ENCODE measurements around the gene ZNF444. TPM values are rescaled to one million over a fixed set of nuclear protein-coding genes. Genes with fewer than 3 reads are reported as not detected.

ZNF444 gene
- polyA plus RNA-seq, 1 donor (not counting 4 experiments of a cell fraction or from before 2014, with no cell fraction given), result 9.1 TPM

DNA sequence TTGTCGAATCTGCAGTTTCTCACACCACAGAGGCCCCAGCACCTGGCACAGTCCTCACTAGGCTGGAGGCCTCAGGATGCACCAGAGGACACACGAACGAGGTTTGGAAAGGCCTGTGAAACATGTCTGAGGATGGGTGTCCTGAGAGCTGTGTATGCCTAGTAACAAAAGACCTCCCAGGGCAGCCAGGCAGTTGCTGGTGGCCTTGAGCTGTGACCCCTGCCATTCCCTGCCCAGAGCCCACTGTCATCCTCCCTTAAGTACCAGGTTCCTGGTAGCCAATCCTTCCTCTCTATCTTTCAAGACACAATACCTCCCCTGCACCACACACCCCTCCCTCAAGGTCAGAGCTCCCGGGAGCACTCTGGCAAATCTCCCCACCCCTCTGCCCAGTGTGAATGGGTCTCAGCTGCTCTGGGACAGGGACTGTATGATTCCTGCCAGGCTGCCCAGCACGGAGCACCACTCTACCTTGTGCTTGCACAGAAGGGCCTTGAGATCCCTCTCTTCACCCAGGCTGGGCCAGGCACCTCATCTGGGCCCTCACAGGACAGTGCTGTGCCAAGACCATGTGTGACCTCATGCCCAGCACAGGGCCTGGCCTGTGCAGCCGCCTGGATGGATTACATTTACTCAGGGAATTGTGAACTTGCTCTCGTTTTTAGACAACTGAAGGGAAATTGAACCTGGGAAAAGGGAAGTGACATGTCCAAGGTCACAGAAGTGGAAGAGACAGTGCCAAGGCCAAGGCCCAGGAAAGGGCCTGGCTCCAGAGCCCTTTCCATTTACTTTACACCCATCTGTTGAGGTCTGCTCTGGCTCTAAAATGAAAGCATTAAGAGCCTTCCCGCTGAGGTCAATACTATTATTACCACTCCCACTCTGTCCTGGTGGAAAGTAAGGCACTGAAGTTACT lies 22.2 kb upstream of the ZNF444 start:
- H2AFZ ChIP-seq (ENCODE audit: control insufficient read depth, low read length), result no peak overlapping the region
- peak overlapping the region in 2 of 3 experiments; percentile 77 to 83 for H3K4me3 ChIP-seq (ENCODE audit: control insufficient read depth in 2 of 3, extremely low read depth in 1 of 3, insufficient read depth in 2 of 3, low read depth in 1 of 3, low read length in 3 of 3)
- dilution Hi-C loops (cut with MboI; ENCODE audit: extremely low pct_ligation_motif_present, low sequenced_read_pairs), result no loop called here
- peaks cover 2% of the 10 kb centered on the region for H3K9me1 ChIP-seq (ENCODE audit: control insufficient read depth, extremely low read depth, insufficient read depth, low read length)
- FAIRE-seq (no peak), DNase-seq (ENCODE audit: low read depth, low spot score) (no peak)
- TF ChIP-seq, protein P1, sequence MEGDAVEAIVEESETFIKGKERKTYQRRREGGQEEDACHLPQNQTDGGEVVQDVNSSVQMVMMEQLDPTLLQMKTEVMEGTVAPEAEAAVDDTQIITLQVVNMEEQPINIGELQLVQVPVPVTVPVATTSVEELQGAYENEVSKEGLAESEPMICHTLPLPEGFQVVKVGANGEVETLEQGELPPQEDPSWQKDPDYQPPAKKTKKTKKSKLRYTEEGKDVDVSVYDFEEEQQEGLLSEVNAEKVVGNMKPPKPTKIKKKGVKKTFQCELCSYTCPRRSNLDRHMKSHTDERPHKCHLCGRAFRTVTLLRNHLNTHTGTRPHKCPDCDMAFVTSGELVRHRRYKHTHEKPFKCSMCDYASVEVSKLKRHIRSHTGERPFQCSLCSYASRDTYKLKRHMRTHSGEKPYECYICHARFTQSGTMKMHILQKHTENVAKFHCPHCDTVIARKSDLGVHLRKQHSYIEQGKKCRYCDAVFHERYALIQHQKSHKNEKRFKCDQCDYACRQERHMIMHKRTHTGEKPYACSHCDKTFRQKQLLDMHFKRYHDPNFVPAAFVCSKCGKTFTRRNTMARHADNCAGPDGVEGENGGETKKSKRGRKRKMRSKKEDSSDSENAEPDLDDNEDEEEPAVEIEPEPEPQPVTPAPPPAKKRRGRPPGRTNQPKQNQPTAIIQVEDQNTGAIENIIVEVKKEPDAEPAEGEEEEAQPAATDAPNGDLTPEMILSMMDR (optimal IDR thresholded peaks at IDR 0.05 in 1 of 3, IDR thresholded peaks at IDR 0.05 in 1 of 3, conservative IDR thresholded peaks at IDR 0.05 in 1 of 3; ENCODE audit: extremely low read depth in 1 of 3, insufficient read depth in 2 of 3, low read length in 3 of 3), result no peak
- no peak for TF ChIP-seq EZH2 (IDR thresholded peaks at IDR 0.05; ENCODE audit: low read length)
- peak overlapping the region; percentile 89 for H3K9ac ChIP-seq (ENCODE audit: control insufficient read depth, extremely low read depth, insufficient read depth, low read length)
- peaks cover 5 to 18% of the 10 kb centered on the region in 2 experiments for H3K36me3 ChIP-seq (ENCODE audit: control insufficient read depth in 2 of 2, extremely low read depth in 1 of 2, insufficient read depth in 2 of 2, low read length in 2 of 2)
- no peaks in the 10 kb centered on the region for H3K27me3 ChIP-seq (ENCODE audit: control insufficient read depth, extremely low read depth, insufficient read depth, low read length)
- no peaks in the 10 kb centered on the region for H3K9me3 ChIP-seq (ENCODE audit: control insufficient read depth, low read depth, low read length)
- H3K79me2 ChIP-seq (ENCODE audit: control insufficient read depth, insufficient read depth, low read length), result peaks cover 63% of the 10 kb centered on the region
- H3K27ac ChIP-seq (ENCODE audit: control insufficient read depth, insufficient read depth, low read length), result peak overlapping the region; percentile 80
- H4K20me1 ChIP-seq (ENCODE audit: control insufficient read depth, extremely low read depth, insufficient read depth, low read length), result peaks cover 25% of the 10 kb centered on the region
- H3K4me1 ChIP-seq (ENCODE audit: control insufficient read depth, extremely low read depth, insufficient read depth, low read length), result peaks cover 18% of the 10 kb centered on the region
- H3K4me2 ChIP-seq (ENCODE audit: control insufficient read depth, extremely low read depth, insufficient read depth, low read depth, low read length), result peak overlapping the region; percentile 75

DNA sequence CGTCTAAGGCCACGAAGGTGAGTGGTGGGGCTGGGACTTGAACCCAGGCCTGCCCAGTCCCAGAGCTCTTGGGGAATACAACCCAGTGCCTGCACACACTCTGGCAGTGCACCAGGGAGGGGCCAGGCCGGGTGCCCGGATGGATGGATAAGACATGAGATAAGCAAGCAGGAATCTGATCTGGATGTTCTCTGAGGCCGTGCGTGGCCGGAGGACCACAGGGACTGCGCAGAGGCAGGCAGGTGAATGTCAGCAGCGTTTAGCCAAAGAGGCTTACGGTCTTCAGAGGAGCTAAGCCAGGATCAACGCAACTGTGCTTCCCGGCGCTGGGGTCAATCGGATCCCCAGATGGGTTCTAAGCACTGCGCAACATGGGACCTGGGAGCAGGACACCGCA lies 21.5 kb upstream of the ZNF444 start:
- dilution Hi-C loops (cut with MboI; ENCODE audit: extremely low pct_ligation_motif_present, low sequenced_read_pairs), result no loop called here
- Histone ChIP-seq H4K20me1 (ENCODE audit: control insufficient read depth, extremely low read depth, insufficient read depth, low read length) (peaks cover 23% of the 10 kb centered on the region), H2AFZ (ENCODE audit: control insufficient read depth, low read length) (no peak overlapping the region), H3K9ac (ENCODE audit: control insufficient read depth, extremely low read depth, insufficient read depth, low read length) (peak overlapping the region; percentile 89), H3K4me3 (ENCODE audit: control insufficient read depth in 2 of 3, extremely low read depth in 1 of 3, insufficient read depth in 2 of 3, low read depth in 1 of 3, low read length in 3 of 3) (peak overlapping the region; percentile 77 to 83 (median 77)), H3K4me2 (ENCODE audit: control insufficient read depth, extremely low read depth, insufficient read depth, low read depth, low read length) (peak overlapping the region; percentile 75), H3K9me1 (ENCODE audit: control insufficient read depth, extremely low read depth, insufficient read depth, low read length) (peaks cover 2% of the 10 kb centered on the region), H3K4me1 (ENCODE audit: control insufficient read depth, extremely low read depth, insufficient read depth, low read length) (peaks cover 18% of the 10 kb centered on the region), H3K79me2 (ENCODE audit: control insufficient read depth, insufficient read depth, low read length) (peaks cover 58% of the 10 kb centered on the region), H3K9me3 (ENCODE audit: control insufficient read depth, low read depth, low read length) (no peaks in the 10 kb centered on the region), H3K27me3 (ENCODE audit: control insufficient read depth, extremely low read depth, insufficient read depth, low read length) (no peaks in the 10 kb centered on the region), H3K36me3 (ENCODE audit: control insufficient read depth in 2 of 2, extremely low read depth in 1 of 2, insufficient read depth in 2 of 2, low read length in 2 of 2) (peaks cover 5 to 18% of the 10 kb centered on the region in 2 experiments), H3K27ac (ENCODE audit: control insufficient read depth, insufficient read depth, low read length) (peak overlapping the region; percentile 80)
- no peak for TF ChIP-seq EZH2 (IDR thresholded peaks at IDR 0.05; ENCODE audit: low read length)
- TF ChIP-seq, protein P1 (optimal IDR thresholded peaks at IDR 0.05 in 1 of 3, IDR thresholded peaks at IDR 0.05 in 1 of 3, conservative IDR thresholded peaks at IDR 0.05 in 1 of 3; ENCODE audit: extremely low read depth in 1 of 3, insufficient read depth in 2 of 3, low read length in 3 of 3), result no peak
- no peak for DNase-seq (ENCODE audit: low read depth, low spot score)
- FAIRE-seq, result no peak

Measured in keratinocyte (primary cell).